Panc1 (cell line): ENCODE results near the gene ZSCAN25. TPM values are rescaled to one million over a fixed set of nuclear protein-coding genes. Genes with fewer than 3 reads are reported as not detected.

Experiments
- ATAC-seq: fragments of 200-7000 bp; cut with Tn5 transposase; 2 replicates; pipeline ENCODE4 v1.9.1; 2020; ENCODE audit warnings: mild to moderate bottlenecking, moderate library complexity
- BruUV-seq: library from RNA; stranded (reverse); fragments of 400-500 nt; replicated peaks from 2 replicates; lab custom pipeline; 2021; lab: Mats Ljungman, UMichigan
- CTCF ChIA-PET: fragments of 300-600 bp; sonication (Branson Sonifier 250); formaldehyde crosslinking; loops from one replicate; lab custom pipeline; 2022; ENCODE audit warnings: antibody characterized with exemption; lab: Charles Lee
- POLR2A ChIA-PET: fragments of 300-600 bp; sonication (Branson Sonifier 250); formaldehyde crosslinking; loops from one replicate; lab custom pipeline; 2022; ENCODE audit warnings: antibody characterized with exemption; lab: Charles Lee
- DNase-seq: peaks from one replicate; pipeline ENCODE4 v3.0.0-alpha.2; 2010; ENCODE audit warnings: low read depth, low spot score
- H3K27ac ChIP-seq: 2 replicates; pipeline ENCODE4 v1.5.1; 2011; ENCODE audit warnings: mild to moderate bottlenecking, low read length, inconsistent platforms
- H3K27me3 ChIP-seq: fragments of 200-500 bp; sonication (Bioruptor generic); 2 replicates; pipeline ENCODE4 v1.6.0; 2014; ENCODE audit warnings: low read length, inconsistent platforms; ENCODE audit not compliant: control insufficient read depth, insufficient read depth
- H3K36me3 ChIP-seq: fragments of 200-500 bp; sonication (Bioruptor generic); 2 replicates; pipeline ENCODE4 v1.5.1; 2014; ENCODE audit warnings: inconsistent platforms, mild to moderate bottlenecking, low read length, moderate library complexity; ENCODE audit not compliant: control insufficient read depth, insufficient read depth
- H3K4me1 ChIP-seq: 2 replicates; pipeline ENCODE4 v1.5.1; 2011; ENCODE audit warnings: inconsistent platforms, mild to moderate bottlenecking, low read length, moderate library complexity; ENCODE audit not compliant: control insufficient read depth, insufficient read depth
- H3K4me3 ChIP-seq, 2 experiments: 2 replicates each; pipeline ENCODE4 v1.5.1; 2011 to 2012; ENCODE audit warnings: low read depth in 2 of 2, low read length in 2 of 2, mild to moderate bottlenecking in 2 of 2, inconsistent platforms in 1 of 2, moderate library complexity in 1 of 2
- H3K9me3 ChIP-seq: fragments of 200-500 bp; sonication (Bioruptor generic); 2 replicates; pipeline ENCODE4 v1.5.1; 2014; ENCODE audit warnings: low read depth, mild to moderate bottlenecking, inconsistent platforms, low read length, moderate library complexity; ENCODE audit not compliant: control insufficient read depth, insufficient read depth
- POLR2AphosphoS5 ChIP-seq: IDR thresholded peaks from 2 replicates; pipeline ENCODE4 v1.6.1; 2012; ENCODE audit warnings: mild to moderate bottlenecking, low read depth, low read length, moderate library complexity
- SIN3A ChIP-seq: IDR thresholded peaks from 2 replicates; pipeline ENCODE4 v1.6.1; 2012; ENCODE audit warnings: low read depth, mild to moderate bottlenecking, low read length, moderate library complexity, borderline replicate concordance; ENCODE audit not compliant: insufficient read depth
- TCF7L2 ChIP-seq: IDR thresholded peaks from 2 replicates; pipeline ENCODE4 v1.6.1; 2011; ENCODE audit warnings: mild to moderate bottlenecking, low read depth, low read length, inconsistent platforms
- in situ Hi-C: cut with HindIII; loops from 2 replicates; pipeline ENCODE4 v1.10.0; 2016; ENCODE audit warnings: low sequenced_read_pairs, low pct_unique_long_range_greater_than_20kb
- intact Hi-C: fragments of 100-400 bp; cut with micrococcal nuclease; formaldehyde crosslinking; loops from one replicate; pipeline ENCODE4 v1.10.0; 2022; ENCODE audit not compliant: unreplicated experiment
- total RNA-seq: library from RNA; stranded (reverse); gene quantifications from one replicate; pipeline ENCODE4 v1.2.1, GENCODE V29; 2021; ENCODE audit not compliant: unreplicated experiment
- TF ChIP-seq, protein P1 (sequence below), 2 experiments: IDR thresholded peaks; 2 replicates each; pipeline ENCODE4 v1.6.1; 2011 to 2012; ENCODE audit warnings: low read depth in 2 of 2, control low read depth in 1 of 2, low read length in 1 of 2, mild to moderate bottlenecking in 1 of 2, moderate library complexity in 1 of 2; ENCODE audit not compliant: insufficient read depth in 1 of 2
- TF ChIP-seq, protein P2 (sequence below): fragments of 450-650 bp; IDR thresholded peaks from 2 replicates; pipeline ENCODE4 v1.5.1; 2017; ENCODE audit warnings: mild to moderate bottlenecking

Gene ZSCAN25
- total RNA-seq, 1 experiment from 2014 or later = 14.8 TPM

DNA sequence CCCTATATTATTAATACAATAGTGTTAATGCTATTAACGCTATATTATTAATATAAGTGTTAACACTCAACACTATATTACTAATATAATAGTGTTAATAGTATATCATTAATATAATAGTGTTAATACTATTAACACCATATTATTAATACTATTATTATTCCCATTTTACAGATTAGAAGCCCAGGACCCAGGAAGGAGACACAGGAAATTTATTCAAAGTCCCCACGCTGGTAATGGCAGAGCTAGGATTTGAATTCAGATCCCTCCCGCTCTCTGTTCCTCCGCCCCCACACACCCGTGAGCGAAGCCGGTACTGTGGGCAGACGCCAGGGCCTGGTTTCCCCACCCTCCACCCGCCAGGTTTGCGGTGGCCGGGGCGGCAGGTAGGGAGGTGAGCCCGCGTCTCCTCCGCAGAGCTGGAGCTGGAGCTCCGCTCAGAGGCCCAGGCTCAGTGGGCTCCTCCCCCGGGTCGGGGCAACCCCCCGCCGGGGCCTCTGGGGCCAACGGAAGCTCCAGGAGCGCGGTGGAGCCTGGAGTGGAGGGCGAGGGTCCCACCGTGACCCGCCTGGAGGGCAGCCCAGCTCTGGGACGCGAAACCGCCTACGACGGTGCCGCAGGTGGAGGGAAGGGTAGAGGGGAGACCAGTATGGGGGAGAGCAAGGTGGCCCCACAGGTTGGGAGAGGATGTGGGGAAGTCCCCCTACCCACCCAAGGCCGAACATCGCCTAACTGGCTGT is 18.8 kb upstream of the ZSCAN25 start, which contains the start of gene TMEM225B (continued):
- TF ChIP-seq TCF7L2 = no peak

DNA sequence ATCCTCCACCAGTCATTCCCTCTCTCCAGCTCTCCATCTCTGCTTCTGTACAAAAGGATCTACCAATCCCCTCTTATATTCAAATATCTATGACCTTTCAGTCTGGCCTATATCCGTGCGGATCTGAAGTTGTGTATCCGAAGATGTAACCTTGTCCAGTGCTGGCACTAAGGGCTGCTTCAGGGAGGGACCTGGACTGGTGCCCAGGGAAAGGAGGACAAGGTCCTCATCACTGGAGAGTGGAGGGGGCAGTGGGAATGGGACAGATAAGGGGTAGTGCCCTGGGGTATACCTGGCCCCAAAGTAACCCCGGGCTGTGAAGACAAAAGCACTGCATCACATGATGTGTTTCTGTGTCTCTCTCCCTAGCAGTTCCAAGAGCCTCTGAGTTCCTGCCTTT is 16.9 kb upstream of the ZSCAN25 start:
- CTCF ChIA-PET = no interaction called here
- ATAC-seq (no peak), DNase-seq (no peak)
- POLR2A ChIA-PET = no interaction called here
- in situ Hi-C loops = no loop called here
- H3K4me3 ChIP-seq = no peak overlapping the region
- BruUV-seq = no TSS peak
- H3K27ac ChIP-seq = no peak overlapping the region
- intact Hi-C loops = no loop called here
- H3K4me1 ChIP-seq = no peaks in the 10 kb centered on the region
- no peaks in the 10 kb centered on the region for H3K27me3 ChIP-seq
- H3K36me3 ChIP-seq = no peaks in the 10 kb centered on the region
- no peak for TF ChIP-seq TCF7L2
- TF ChIP-seq, protein P1, sequence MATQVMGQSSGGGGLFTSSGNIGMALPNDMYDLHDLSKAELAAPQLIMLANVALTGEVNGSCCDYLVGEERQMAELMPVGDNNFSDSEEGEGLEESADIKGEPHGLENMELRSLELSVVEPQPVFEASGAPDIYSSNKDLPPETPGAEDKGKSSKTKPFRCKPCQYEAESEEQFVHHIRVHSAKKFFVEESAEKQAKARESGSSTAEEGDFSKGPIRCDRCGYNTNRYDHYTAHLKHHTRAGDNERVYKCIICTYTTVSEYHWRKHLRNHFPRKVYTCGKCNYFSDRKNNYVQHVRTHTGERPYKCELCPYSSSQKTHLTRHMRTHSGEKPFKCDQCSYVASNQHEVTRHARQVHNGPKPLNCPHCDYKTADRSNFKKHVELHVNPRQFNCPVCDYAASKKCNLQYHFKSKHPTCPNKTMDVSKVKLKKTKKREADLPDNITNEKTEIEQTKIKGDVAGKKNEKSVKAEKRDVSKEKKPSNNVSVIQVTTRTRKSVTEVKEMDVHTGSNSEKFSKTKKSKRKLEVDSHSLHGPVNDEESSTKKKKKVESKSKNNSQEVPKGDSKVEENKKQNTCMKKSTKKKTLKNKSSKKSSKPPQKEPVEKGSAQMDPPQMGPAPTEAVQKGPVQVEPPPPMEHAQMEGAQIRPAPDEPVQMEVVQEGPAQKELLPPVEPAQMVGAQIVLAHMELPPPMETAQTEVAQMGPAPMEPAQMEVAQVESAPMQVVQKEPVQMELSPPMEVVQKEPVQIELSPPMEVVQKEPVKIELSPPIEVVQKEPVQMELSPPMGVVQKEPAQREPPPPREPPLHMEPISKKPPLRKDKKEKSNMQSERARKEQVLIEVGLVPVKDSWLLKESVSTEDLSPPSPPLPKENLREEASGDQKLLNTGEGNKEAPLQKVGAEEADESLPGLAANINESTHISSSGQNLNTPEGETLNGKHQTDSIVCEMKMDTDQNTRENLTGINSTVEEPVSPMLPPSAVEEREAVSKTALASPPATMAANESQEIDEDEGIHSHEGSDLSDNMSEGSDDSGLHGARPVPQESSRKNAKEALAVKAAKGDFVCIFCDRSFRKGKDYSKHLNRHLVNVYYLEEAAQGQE (IDR thresholded peaks at IDR 0.05; ENCODE audit: insufficient read depth in 1 of 2, low read depth in 2 of 2, low read length in 1 of 2) = no peak
- TF ChIP-seq, protein P2, sequence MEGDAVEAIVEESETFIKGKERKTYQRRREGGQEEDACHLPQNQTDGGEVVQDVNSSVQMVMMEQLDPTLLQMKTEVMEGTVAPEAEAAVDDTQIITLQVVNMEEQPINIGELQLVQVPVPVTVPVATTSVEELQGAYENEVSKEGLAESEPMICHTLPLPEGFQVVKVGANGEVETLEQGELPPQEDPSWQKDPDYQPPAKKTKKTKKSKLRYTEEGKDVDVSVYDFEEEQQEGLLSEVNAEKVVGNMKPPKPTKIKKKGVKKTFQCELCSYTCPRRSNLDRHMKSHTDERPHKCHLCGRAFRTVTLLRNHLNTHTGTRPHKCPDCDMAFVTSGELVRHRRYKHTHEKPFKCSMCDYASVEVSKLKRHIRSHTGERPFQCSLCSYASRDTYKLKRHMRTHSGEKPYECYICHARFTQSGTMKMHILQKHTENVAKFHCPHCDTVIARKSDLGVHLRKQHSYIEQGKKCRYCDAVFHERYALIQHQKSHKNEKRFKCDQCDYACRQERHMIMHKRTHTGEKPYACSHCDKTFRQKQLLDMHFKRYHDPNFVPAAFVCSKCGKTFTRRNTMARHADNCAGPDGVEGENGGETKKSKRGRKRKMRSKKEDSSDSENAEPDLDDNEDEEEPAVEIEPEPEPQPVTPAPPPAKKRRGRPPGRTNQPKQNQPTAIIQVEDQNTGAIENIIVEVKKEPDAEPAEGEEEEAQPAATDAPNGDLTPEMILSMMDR = no peak
- no peak for TF ChIP-seq SIN3A
- TF ChIP-seq POLR2AphosphoS5 = no peak
- H3K9me3 ChIP-seq = no peaks in the 10 kb centered on the region

DNA sequence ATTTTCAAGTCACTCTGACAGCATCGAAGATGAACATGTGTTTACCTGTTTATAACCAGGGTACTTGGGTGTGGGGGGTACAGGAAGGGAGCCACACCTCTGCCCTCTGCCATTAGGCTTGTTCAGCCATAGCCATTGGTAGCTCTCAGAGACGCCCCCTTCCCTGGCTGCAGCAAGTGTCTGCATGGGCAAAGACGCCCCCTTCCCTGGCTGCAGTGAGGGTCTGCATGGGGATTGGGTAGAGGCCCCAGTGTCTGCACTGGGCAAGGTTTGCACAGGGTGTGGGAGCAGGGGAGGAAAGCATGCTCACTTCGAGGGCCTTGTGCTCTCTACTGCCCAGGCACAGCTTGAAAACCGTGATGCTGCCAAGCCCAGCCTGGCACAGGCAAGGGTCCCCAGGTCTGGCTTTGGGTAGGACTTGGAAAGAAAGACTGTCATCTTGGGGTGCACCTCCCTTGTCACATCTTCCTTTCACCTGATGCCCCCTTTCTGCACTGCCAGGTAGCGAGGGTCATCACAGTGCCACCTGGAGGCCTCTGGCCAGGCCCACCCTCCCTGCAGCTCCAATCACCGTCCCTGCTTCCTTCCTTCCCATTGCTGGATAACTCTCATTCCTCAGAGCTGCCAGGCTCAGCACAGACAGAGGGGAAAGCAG is 15.0 kb upstream of the ZSCAN25 start:
- Histone ChIP-seq H3K9me3 (no peaks in the 10 kb centered on the region), H3K4me1 (no peaks in the 10 kb centered on the region), H3K27ac (no peak overlapping the region), H3K36me3 (no peaks in the 10 kb centered on the region), H3K4me3 (no peak overlapping the region), H3K27me3 (no peaks in the 10 kb centered on the region)
- intact Hi-C loops = no loop called here
- ChIA-PET POLR2A (no interaction called here), CTCF (interaction anchor here (1.1 kb wide), 1 partner anchor 8 kb away, joined by 3 read pairs; no protein-coding TSS in a partner anchor)
- in situ Hi-C loops = no loop called here
- DNase-seq (no peak), ATAC-seq (no peak)
- BruUV-seq = no TSS peak
- TF ChIP-seq TCF7L2 (no peak), POLR2AphosphoS5 (no peak), SIN3A (no peak)
- TF ChIP-seq, protein P1 (IDR thresholded peaks at IDR 0.05; ENCODE audit: insufficient read depth in 1 of 2, low read depth in 2 of 2, low read length in 1 of 2) = no peak
- TF ChIP-seq, protein P2 = no peak
